ENCODE measurements around the gene MAST2.

GRCh38 chr1:45894331-45894730 is 90.9 kb downstream of the MAST2 start:
- TF ChIP-seq CTCF (conservative IDR thresholded peaks at IDR 0.05; ENCODE audit: low read length) = no peak
- TF ChIP-seq EZH2phosphoT487 (IDR thresholded peaks at IDR 0.05; ENCODE audit: borderline replicate concordance) = no peak

All from Loucy (cell line).